Neural cell (in vitro differentiated cells): ENCODE data around the gene UACA. TPM values are rescaled to one million over a fixed set of nuclear protein-coding genes. Genes with fewer than 3 reads are reported as not detected.

Experiments used
- H2AFZ ChIP-seq: fragments of 200-600, 300-800 bp; sonication (generic), shearing (Covaris generic); 2 replicates; pipeline ENCODE4 v1.6.0; 2014; ENCODE audit warnings: low read depth, mild to moderate bottlenecking, antibody characterized with exemption, low read length, moderate library complexity
- H3F3A ChIP-seq: fragments of 200-600 bp; shearing (Covaris generic); 2 replicates; pipeline ENCODE4 v1.6.1; 2016; ENCODE audit warnings: mild to moderate bottlenecking, moderate library complexity, mixed read lengths, antibody characterized with exemption, low read length; ENCODE audit not compliant: insufficient read depth, poor library complexity, severe bottlenecking
- H3K27ac ChIP-seq: fragments of 200-600, 300-800 bp; sonication (generic), shearing (Covaris generic); 2 replicates; pipeline ENCODE4 v1.5.1; 2014; ENCODE audit warnings: mild to moderate bottlenecking, low read length, moderate library complexity
- H3K27me3 ChIP-seq: fragments of 300-800, 200-600 bp; sonication (generic), shearing (Covaris generic); 2 replicates; pipeline ENCODE4 v1.6.0; 2014; ENCODE audit warnings: mild to moderate bottlenecking, low read depth, low read length, moderate library complexity; ENCODE audit not compliant: insufficient read depth
- H3K36me3 ChIP-seq: fragments of 300-800, 200-600 bp; sonication (generic), shearing (Covaris generic); 2 replicates; pipeline ENCODE4 v1.5.1; 2014; ENCODE audit warnings: mild to moderate bottlenecking, antibody characterized with exemption, low read length, moderate library complexity; ENCODE audit not compliant: insufficient read depth
- H3K4me2 ChIP-seq: fragments of 300-800, 200-600 bp; sonication (generic), shearing (Covaris generic); 2 replicates; pipeline ENCODE4 v1.6.0; 2014; ENCODE audit warnings: mild to moderate bottlenecking, low read length
- H3K4me3 ChIP-seq: fragments of 300-800, 200-600 bp; sonication (generic), shearing (Covaris generic); 2 replicates; pipeline ENCODE4 v1.5.1; 2014; ENCODE audit warnings: mild to moderate bottlenecking, low read length, moderate library complexity
- H3K79me2 ChIP-seq: fragments of 200-600 bp; shearing (Covaris generic); replicated peaks from 2 replicates; pipeline ENCODE4 v1.6.0; 2014; ENCODE audit warnings: mild to moderate bottlenecking, low read length, moderate library complexity; ENCODE audit not compliant: insufficient read depth
- H3K9ac ChIP-seq: fragments of 300-800, 200-600 bp; sonication (generic), shearing (Covaris generic); 2 replicates; pipeline ENCODE4 v1.6.1; 2016; ENCODE audit warnings: mild to moderate bottlenecking, low read length, mixed read lengths
- H3K9me2 ChIP-seq: fragments of 200-600 bp; shearing (Covaris generic); 2 replicates; pipeline ENCODE4 v1.6.1; 2016; ENCODE audit warnings: mild to moderate bottlenecking, low read length, mixed read lengths; ENCODE audit not compliant: insufficient read depth
- H3K9me3 ChIP-seq: fragments of 200-600, 300-800 bp; sonication (generic), shearing (Covaris generic); 2 replicates; pipeline ENCODE4 v1.6.1; 2016; ENCODE audit warnings: mild to moderate bottlenecking, mixed run types, low read length, moderate library complexity, mixed read lengths
- H4K20me1 ChIP-seq: fragments of 200-600 bp; shearing (Covaris generic); 2 replicates; pipeline ENCODE4 v1.6.1; 2016; ENCODE audit warnings: mild to moderate bottlenecking, mixed run types; ENCODE audit not compliant: insufficient read depth
- EP300 ChIP-seq: fragments of 450-650 bp; conservative IDR thresholded peaks from 2 replicates; pipeline ENCODE4 v1.6.1; 2014; ENCODE audit warnings: antibody characterized with exemption, mild to moderate bottlenecking, moderate library complexity; ENCODE audit not compliant: poor library complexity, severe bottlenecking
- EZH2 ChIP-seq: fragments of 200-600, 300-800 bp; shearing (Covaris generic), sonication (generic); IDR thresholded peaks from 2 replicates; pipeline ENCODE4 v1.6.1; 2014; ENCODE audit warnings: antibody characterized with exemption, low read length, borderline replicate concordance, mild to moderate bottlenecking; ENCODE audit not compliant: insufficient read depth, poor library complexity, severe bottlenecking
- MXI1 ChIP-seq: fragments of 450-650 bp; conservative IDR thresholded peaks from 2 replicates; pipeline ENCODE4 v1.6.1; 2014; ENCODE audit warnings: antibody characterized with exemption, mild to moderate bottlenecking; ENCODE audit not compliant: poor library complexity, severe bottlenecking
- POLR2AphosphoS5 ChIP-seq: IDR thresholded peaks from 2 replicates; pipeline ENCODE4 v1.6.1; 2012
- RAD21 ChIP-seq: fragments of 450-650 bp; conservative IDR thresholded peaks from 2 replicates; pipeline ENCODE4 v1.6.1; 2014; ENCODE audit warnings: antibody characterized with exemption, mild to moderate bottlenecking, moderate library complexity
- SMC3 ChIP-seq: fragments of 450-650 bp; conservative IDR thresholded peaks from 2 replicates; pipeline ENCODE4 v1.6.1; 2014; ENCODE audit warnings: antibody characterized with exemption, mild to moderate bottlenecking, moderate library complexity; ENCODE audit not compliant: poor library complexity
- TAF1 ChIP-seq: IDR thresholded peaks from 2 replicates; pipeline ENCODE4 v1.6.1; 2012; ENCODE audit warnings: low read depth
- polyA plus RNA-seq: library from polyadenylated mRNA; depleted of rRNA; stranded (reverse); fragments of >200 nt; gene quantifications from 2 replicates; pipeline ENCODE4 v1.2.3, GENCODE V29; 2014
- TF ChIP-seq, protein P1 (sequence below): fragments of 450-650 bp; IDR thresholded peaks from 2 replicates; pipeline ENCODE4 v1.5.1; 2014; ENCODE audit warnings: antibody characterized with exemption, mild to moderate bottlenecking, moderate library complexity; ENCODE audit not compliant: poor library complexity, severe bottlenecking
- TF ChIP-seq, protein P2 (sequence below): IDR thresholded peaks from 2 replicates; pipeline ENCODE4 v1.6.1; 2012; ENCODE audit warnings: borderline replicate concordance

The UACA gene
- polyA plus RNA-seq, 1 donor from 2014 or later: 0.10 TPM

DNA sequence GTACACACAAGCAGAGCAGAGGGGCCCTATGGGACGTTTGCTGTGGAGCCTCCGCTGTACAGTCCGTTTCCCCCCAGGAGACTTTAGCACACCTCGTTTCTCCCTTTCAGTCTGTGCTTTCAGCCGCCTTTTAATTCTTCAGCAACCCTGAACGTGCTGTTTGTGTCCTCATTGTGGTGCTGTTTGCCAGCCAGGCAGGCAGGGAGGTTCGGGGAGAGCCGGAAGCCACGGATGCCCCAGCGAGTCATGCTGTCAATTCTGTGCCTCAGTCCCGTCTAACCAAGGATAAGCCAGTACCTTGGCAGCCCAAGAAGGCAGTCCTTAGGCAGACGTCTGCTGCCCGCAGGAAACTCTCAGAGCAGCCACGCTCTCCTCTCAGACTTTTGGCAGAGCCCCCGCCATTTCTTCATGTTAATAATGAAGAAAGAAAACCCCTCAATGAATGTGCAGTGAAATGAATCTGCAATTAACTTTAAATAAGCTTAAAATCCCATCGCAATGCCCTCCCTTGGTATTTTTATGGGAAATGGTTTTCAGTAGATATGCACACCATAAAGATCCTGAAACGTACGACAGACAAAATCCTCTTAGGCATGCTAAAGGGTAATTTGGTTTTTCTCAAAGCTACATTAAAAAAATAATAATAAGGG is 158.6 kb downstream of the UACA start:
- no peaks in the 10 kb centered on the region for H4K20me1 ChIP-seq
- H2AFZ ChIP-seq: no peak overlapping the region
- no peak overlapping the region for H3K9ac ChIP-seq
- H3F3A ChIP-seq: no peaks in the 10 kb centered on the region
- no peaks in the 10 kb centered on the region for H3K9me2 ChIP-seq
- no peak overlapping the region for H3K4me3 ChIP-seq
- H3K4me2 ChIP-seq: no peak overlapping the region
- no peak overlapping the region for H3K27ac ChIP-seq
- peaks cover 3% of the 10 kb centered on the region for H3K9me3 ChIP-seq
- no peaks in the 10 kb centered on the region for H3K27me3 ChIP-seq
- no peak for TF ChIP-seq TAF1
- TF ChIP-seq POLR2AphosphoS5: no peak
- TF ChIP-seq, protein P1, sequence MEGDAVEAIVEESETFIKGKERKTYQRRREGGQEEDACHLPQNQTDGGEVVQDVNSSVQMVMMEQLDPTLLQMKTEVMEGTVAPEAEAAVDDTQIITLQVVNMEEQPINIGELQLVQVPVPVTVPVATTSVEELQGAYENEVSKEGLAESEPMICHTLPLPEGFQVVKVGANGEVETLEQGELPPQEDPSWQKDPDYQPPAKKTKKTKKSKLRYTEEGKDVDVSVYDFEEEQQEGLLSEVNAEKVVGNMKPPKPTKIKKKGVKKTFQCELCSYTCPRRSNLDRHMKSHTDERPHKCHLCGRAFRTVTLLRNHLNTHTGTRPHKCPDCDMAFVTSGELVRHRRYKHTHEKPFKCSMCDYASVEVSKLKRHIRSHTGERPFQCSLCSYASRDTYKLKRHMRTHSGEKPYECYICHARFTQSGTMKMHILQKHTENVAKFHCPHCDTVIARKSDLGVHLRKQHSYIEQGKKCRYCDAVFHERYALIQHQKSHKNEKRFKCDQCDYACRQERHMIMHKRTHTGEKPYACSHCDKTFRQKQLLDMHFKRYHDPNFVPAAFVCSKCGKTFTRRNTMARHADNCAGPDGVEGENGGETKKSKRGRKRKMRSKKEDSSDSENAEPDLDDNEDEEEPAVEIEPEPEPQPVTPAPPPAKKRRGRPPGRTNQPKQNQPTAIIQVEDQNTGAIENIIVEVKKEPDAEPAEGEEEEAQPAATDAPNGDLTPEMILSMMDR: no peak
- no peak for TF ChIP-seq MXI1
- no peak for TF ChIP-seq EP300
- TF ChIP-seq, protein P2, sequence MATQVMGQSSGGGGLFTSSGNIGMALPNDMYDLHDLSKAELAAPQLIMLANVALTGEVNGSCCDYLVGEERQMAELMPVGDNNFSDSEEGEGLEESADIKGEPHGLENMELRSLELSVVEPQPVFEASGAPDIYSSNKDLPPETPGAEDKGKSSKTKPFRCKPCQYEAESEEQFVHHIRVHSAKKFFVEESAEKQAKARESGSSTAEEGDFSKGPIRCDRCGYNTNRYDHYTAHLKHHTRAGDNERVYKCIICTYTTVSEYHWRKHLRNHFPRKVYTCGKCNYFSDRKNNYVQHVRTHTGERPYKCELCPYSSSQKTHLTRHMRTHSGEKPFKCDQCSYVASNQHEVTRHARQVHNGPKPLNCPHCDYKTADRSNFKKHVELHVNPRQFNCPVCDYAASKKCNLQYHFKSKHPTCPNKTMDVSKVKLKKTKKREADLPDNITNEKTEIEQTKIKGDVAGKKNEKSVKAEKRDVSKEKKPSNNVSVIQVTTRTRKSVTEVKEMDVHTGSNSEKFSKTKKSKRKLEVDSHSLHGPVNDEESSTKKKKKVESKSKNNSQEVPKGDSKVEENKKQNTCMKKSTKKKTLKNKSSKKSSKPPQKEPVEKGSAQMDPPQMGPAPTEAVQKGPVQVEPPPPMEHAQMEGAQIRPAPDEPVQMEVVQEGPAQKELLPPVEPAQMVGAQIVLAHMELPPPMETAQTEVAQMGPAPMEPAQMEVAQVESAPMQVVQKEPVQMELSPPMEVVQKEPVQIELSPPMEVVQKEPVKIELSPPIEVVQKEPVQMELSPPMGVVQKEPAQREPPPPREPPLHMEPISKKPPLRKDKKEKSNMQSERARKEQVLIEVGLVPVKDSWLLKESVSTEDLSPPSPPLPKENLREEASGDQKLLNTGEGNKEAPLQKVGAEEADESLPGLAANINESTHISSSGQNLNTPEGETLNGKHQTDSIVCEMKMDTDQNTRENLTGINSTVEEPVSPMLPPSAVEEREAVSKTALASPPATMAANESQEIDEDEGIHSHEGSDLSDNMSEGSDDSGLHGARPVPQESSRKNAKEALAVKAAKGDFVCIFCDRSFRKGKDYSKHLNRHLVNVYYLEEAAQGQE: no peak
- no peak for TF ChIP-seq SMC3
- TF ChIP-seq EZH2: no peak
- no peak for TF ChIP-seq RAD21
- no peaks in the 10 kb centered on the region for H3K79me2 ChIP-seq
- no peaks in the 10 kb centered on the region for H3K36me3 ChIP-seq

Other genes with a start within 250 kb of the UACA start
- gene LARP6, start 90.6 kb upstream of the UACA start, polyA plus RNA-seq: 18.2 and 20.4 TPM in 2 replicates
- gene THAP10, start 128.9 kb upstream of the UACA start, polyA plus RNA-seq: 6.6 and 7.2 TPM in 2 replicates
- 117 and 141 TPM in 2 replicates for gene LRRC49, start 129.3 kb upstream of the UACA start, polyA plus RNA-seq